GM12801 (cell line): ENCODE data around the gene RNF220.

Experiments
- CTCF ChIP-seq: IDR thresholded peaks from one replicate; pipeline ENCODE4 v1.5.1; 2011; ENCODE audit warnings: control low read depth; ENCODE audit not compliant: insufficient read length; ENCODE audit errors: extremely low read depth

Gene RNF220

GRCh38 chr1:44653107-44653964 is 248.3 kb downstream of the RNF220 start:
- TF ChIP-seq CTCF = no peak

GRCh38 chr1:44654621-44655187 is 249.6 kb downstream of the RNF220 start:
- no peak for TF ChIP-seq CTCF

GRCh38 chr1:44655609-44656008 is 250.6 kb downstream of the RNF220 start:
- TF ChIP-seq CTCF = no peak

- no peak for TF ChIP-seq CTCF
These were observed 254.5 kb downstream of the RNF220 start for GRCh38 chr1:44659566-44659965.

- no peak for TF ChIP-seq CTCF
These were observed 255.1 kb downstream of the RNF220 start for GRCh38 chr1:44660176-44660575.

- TF ChIP-seq CTCF = no peak
These were observed 257.0 kb downstream of the RNF220 start for GRCh38 chr1:44661781-44662682.

GRCh38 chr1:44662683-44663030 is 257.6 kb downstream of the RNF220 start:
- TF ChIP-seq CTCF = no peak
